ENCODE measurements around the gene C1GALT1.
"Not testable (repeated sequence)": the region's sequence is repeated elsewhere in the genome, so short reads cannot be mapped to it uniquely, and the experiment has no call there.

The C1GALT1 gene

DNA sequence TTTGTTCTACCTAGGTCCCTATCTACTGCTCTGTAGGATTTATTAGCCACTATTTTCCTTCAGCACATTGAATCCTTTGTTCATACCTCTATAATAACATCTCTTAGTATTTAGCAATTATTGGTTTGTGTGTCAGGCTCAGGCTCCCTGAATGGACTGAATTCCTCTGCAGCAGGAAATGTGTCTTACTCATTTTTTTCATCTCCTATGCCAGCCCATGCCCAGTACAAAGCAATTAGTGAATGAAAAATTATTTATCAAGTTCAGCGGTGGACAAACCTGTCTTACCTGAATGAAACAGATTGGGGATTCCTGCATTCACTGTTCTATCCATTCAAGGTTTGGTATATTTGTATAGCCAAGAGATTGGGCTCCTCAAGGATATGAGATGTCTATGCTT, 53.7 kb downstream of the C1GALT1 start:
- no peak overlapping the region for H3K4me3 ChIP-seq (ENCODE audit: control insufficient read depth, low read depth, low read length)
- TF ChIP-seq, protein P1, sequence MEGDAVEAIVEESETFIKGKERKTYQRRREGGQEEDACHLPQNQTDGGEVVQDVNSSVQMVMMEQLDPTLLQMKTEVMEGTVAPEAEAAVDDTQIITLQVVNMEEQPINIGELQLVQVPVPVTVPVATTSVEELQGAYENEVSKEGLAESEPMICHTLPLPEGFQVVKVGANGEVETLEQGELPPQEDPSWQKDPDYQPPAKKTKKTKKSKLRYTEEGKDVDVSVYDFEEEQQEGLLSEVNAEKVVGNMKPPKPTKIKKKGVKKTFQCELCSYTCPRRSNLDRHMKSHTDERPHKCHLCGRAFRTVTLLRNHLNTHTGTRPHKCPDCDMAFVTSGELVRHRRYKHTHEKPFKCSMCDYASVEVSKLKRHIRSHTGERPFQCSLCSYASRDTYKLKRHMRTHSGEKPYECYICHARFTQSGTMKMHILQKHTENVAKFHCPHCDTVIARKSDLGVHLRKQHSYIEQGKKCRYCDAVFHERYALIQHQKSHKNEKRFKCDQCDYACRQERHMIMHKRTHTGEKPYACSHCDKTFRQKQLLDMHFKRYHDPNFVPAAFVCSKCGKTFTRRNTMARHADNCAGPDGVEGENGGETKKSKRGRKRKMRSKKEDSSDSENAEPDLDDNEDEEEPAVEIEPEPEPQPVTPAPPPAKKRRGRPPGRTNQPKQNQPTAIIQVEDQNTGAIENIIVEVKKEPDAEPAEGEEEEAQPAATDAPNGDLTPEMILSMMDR (IDR thresholded peaks at IDR 0.05; ENCODE audit: control insufficient read depth, insufficient read depth, low read depth, low read length, missing control alignments): no peak
- no peak for DNase-seq (ENCODE audit: low read depth)

DNA sequence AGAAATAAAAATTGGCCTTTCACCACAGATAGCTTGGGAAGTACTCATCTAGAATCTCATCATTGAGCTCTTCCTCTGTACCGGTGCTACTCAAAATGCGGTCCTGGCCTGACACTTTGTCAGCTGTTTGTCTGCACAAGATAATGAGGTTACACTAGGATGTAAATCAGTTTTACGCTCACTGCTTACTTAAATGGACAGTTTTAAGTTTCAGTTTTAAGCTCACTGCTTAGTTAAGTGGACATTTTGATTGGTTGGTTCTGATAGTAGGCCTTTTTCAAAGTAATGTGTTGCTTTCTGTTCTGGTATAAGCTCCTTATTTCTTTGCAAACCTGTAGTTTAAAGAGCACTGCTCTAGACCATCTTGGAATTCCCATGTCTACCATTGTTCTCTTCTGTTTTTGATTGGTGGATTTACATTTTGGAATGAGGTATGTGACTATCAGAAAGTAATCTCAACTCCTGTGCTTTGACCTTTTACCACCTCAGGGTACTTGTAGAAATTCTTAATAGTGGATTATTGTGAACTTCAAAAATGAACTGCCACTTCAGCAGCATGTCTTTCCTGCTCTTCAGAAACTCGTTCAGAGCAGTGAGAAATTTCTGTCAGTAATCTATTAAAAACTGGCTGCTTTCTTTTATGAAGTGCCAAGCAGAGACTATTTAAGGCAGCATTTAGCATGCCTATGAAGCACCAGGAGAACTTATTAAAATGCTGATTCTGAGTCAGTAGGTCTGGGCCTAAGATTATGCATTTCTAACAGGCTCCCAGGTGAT, 55.0 kb downstream of the C1GALT1 start:
- no peak for DNase-seq (ENCODE audit: low read depth)
- H3K4me3 ChIP-seq (ENCODE audit: control insufficient read depth, low read depth, low read length): no peak overlapping the region
- TF ChIP-seq, protein P1 (IDR thresholded peaks at IDR 0.05; ENCODE audit: control insufficient read depth, insufficient read depth, low read depth, low read length, missing control alignments): no peak

DNA sequence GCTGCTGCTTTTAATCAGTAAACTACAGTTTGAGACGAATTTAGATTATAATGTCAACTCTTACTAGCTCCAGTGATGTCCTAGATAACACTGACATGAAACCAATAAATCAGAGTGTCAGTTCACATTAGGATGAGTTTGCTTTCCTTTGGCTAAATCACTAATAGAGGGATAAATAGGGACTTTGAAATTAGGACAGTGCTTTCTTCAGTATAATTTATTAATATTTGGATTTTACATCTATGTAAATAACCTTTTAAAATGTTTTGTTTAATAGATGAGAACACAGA, 55.6 kb downstream of the C1GALT1 start:
- TF ChIP-seq, protein P1 (IDR thresholded peaks at IDR 0.05; ENCODE audit: control insufficient read depth, insufficient read depth, low read depth, low read length, missing control alignments): no peak
- no peak overlapping the region for H3K4me3 ChIP-seq (ENCODE audit: control insufficient read depth, low read depth, low read length)
- DNase-seq (ENCODE audit: low read depth): no peak

DNA sequence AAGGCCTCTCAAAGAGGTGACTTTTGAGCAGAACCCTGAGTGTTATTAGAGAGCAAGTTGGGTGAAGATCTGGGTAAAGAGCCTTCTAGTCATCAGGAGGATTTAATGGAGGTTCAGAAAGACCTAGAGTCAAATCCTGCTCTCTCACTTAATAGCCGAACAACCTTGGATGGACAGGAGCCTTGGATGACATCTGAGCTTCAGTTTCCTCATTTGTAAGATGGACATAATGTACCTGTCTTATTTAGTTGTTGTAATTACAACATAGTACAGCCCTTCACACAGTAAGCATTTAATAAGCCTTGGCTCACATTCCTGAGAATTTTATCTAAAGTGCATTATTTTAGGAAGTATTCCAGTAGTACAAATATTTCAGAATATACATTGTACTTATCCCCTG, 57.0 kb downstream of the C1GALT1 start:
- no peak overlapping the region for H3K4me3 ChIP-seq (ENCODE audit: control insufficient read depth, low read depth, low read length)
- DNase-seq (ENCODE audit: low read depth): no peak
- TF ChIP-seq, protein P1 (IDR thresholded peaks at IDR 0.05; ENCODE audit: control insufficient read depth, insufficient read depth, low read depth, low read length, missing control alignments): no peak

DNA sequence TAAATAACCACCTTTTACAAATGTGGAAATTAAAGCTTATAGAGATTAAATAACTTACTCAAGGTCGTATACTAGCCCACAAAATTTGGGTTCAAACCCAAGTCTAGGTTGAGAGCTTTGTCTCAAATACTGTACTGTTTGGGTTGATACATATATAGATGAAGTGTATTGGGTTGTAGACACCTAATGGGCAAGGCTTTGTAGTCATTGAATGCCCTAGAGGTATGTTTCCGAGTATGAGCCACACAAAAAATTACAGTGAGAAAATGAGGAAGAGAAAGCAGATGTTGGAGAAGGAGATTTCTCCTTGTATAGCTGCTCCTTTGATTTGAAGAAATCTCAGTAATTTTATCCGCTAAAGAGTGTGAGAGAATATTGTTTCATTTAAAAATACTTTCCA, 60.6 kb downstream of the C1GALT1 start:
- TF ChIP-seq, protein P1 (IDR thresholded peaks at IDR 0.05; ENCODE audit: control insufficient read depth, insufficient read depth, low read depth, low read length, missing control alignments): no peak
- DNase-seq (ENCODE audit: low read depth): no peak
- no peak overlapping the region for H3K4me3 ChIP-seq (ENCODE audit: control insufficient read depth, low read depth, low read length)

DNA sequence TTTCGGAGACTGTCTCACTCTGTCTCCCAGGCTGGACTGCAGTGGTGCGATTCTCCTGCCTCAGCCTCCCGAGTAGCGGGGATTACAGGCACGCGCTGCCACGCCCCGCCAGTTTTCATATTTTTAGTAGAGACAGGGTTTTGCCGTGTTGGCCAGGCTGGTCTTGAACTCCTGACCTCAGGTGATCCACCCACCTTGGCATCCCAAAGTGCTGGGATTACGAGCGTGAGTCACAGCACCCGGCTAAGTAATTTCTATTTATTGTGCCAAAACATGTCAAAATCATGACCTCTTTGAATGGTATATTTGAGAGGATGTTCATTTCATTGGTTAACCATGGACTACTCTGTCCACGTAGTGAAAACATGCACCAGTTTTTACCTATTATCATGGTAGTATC, 62.9 kb downstream of the C1GALT1 start:
- not testable (repeated sequence) for DNase-seq (ENCODE audit: low read depth); H3K4me3 ChIP-seq (ENCODE audit: control insufficient read depth, low read depth, low read length)

DNA sequence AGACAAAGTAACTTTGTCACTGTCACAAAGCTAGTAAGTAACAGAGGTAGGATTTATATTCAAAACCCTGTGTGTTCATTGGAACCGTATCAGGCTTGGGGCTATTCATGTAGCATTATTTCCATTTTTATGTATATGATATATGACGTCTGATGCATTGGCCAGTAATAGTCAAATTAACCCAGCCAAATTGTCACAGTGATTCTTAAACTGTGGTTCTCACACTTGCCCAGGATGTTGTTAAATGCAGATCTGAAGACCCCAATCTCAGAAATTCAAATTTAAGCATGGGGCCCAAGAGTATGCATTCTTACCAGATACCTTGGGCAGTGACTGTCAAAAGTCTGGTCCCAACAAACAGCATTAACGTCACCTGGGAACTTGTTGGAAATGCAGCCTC, 63.9 kb downstream of the C1GALT1 start:
- H3K4me3 ChIP-seq (ENCODE audit: control insufficient read depth, low read depth, low read length): no peak overlapping the region
- no peak for DNase-seq (ENCODE audit: low read depth)

More for the DNA sequence above, 63.9 kb downstream of the C1GALT1 start:
- TF ChIP-seq, protein P1 (IDR thresholded peaks at IDR 0.05; ENCODE audit: control insufficient read depth, insufficient read depth, low read depth, low read length, missing control alignments): no peak

Measured in AG09309 (cell line).